Hypothalamus (tissue), 51 donors: ENCODE data around the gene TRPM3.

Source experiments
- DNase-seq, 51 donors: peaks; one replicate each; lab custom pipeline; 2025; lab: John Stamatoyannopoulos, UW

TRPM3 gene

GRCh38 chr9:70902692-70903131, 218.7 kb downstream of the TRPM3 start:
- DNase-seq, result peak in 1 of 51 donors; percentile 12

- DNase-seq, result no peak
These were observed 219.2 kb downstream of the TRPM3 start for GRCh38 chr9:70902171-70902570.

GRCh38 chr9:70901746-70902145, 219.7 kb downstream of the TRPM3 start:
- DNase-seq, result no peak

GRCh38 chr9:70901013-70901412, 220.4 kb downstream of the TRPM3 start:
- no peak for DNase-seq

- no peak for DNase-seq
These were observed 227.8 kb downstream of the TRPM3 start for GRCh38 chr9:70893580-70894122.

- DNase-seq, result no peak
These were observed 232.9 kb downstream of the TRPM3 start for GRCh38 chr9:70888471-70888870.

- no peak for DNase-seq
These were observed 233.6 kb downstream of the TRPM3 start for GRCh38 chr9:70887826-70888225.

- DNase-seq, result no peak
These were observed 237.2 kb downstream of the TRPM3 start for GRCh38 chr9:70883963-70884793.

- no peak for DNase-seq
These were observed 238.4 kb downstream of the TRPM3 start for GRCh38 chr9:70883056-70883455.

- no peak for DNase-seq
These were observed 240.1 kb downstream of the TRPM3 start for GRCh38 chr9:70881333-70881732.

GRCh38 chr9:70880535-70880934, 240.9 kb downstream of the TRPM3 start:
- no peak for DNase-seq

GRCh38 chr9:70878576-70878975, 242.8 kb downstream of the TRPM3 start:
- no peak for DNase-seq

GRCh38 chr9:70874451-70874850, 247.0 kb downstream of the TRPM3 start:
- no peak for DNase-seq

- no peak for DNase-seq
These were observed 247.9 kb downstream of the TRPM3 start for GRCh38 chr9:70873506-70873905.

- no peak for DNase-seq
These were observed 252.5 kb downstream of the TRPM3 start for GRCh38 chr9:70868661-70869652.

- DNase-seq, result no peak
These were observed 253.4 kb downstream of the TRPM3 start for GRCh38 chr9:70868041-70868440.

GRCh38 chr9:70865471-70865870, 255.9 kb downstream of the TRPM3 start:
- no peak for DNase-seq

GRCh38 chr9:70861797-70862196, 259.6 kb downstream of the TRPM3 start:
- DNase-seq, result no peak

- no peak for DNase-seq
These were observed 260.0 kb downstream of the TRPM3 start for GRCh38 chr9:70861376-70861775.

GRCh38 chr9:70859694-70860093, 261.7 kb downstream of the TRPM3 start:
- no peak for DNase-seq

GRCh38 chr9:70856411-70856810, 265.0 kb downstream of the TRPM3 start:
- DNase-seq, result no peak
